Endothelial cell of umbilical vein (primary cell): ENCODE results near the gene MERTK. TPM values are rescaled to one million over a fixed set of nuclear protein-coding genes. Genes with fewer than 3 reads are reported as not detected.

Experiments
- BruUV-seq: library from RNA; stranded (reverse); fragments of 400-500 nt; replicated peaks from 2 replicates; lab custom pipeline; 2021; lab: Mats Ljungman, UMichigan
- CTCF ChIA-PET: fragments of 300-600, 350-600 bp; sonication (Branson Sonifier 250); formaldehyde crosslinking; loops from one replicate; lab custom pipeline; 2021; ENCODE audit warnings: antibody characterized with exemption, inconsistent platforms; lab: Charles Lee
- POLR2A ChIA-PET: fragments of 300-600, 350-600 bp; sonication (Branson Sonifier 250); formaldehyde crosslinking; loops from one replicate; lab custom pipeline; 2021; ENCODE audit warnings: antibody characterized with exemption, inconsistent platforms; lab: Charles Lee
- DNase-seq: peaks from one replicate; pipeline ENCODE4 v3.0.0-alpha.2; 2011; ENCODE audit warnings: low read depth, low spot score
- FAIRE-seq: peaks from 2 replicates; lab custom pipeline; 2011; peaks lifted over from hg19 to GRCh38; lab: Jason Lieb, UNC
- H2AFZ ChIP-seq: 2 replicates; pipeline ENCODE4 v1.6.0; 2012; ENCODE audit warnings: low read depth, low read length, control low read depth, inconsistent platforms
- H3K27ac ChIP-seq: 2 replicates; pipeline ENCODE4 v1.5.1; 2011; ENCODE audit warnings: low read depth, mild to moderate bottlenecking, control low read depth, low read length, moderate library complexity; ENCODE audit not compliant: insufficient read depth
- H3K27me3 ChIP-seq, 2 experiments: 2 replicates each; pipeline versions ENCODE4 v1.6.0 to v1.6.1; 2011; ENCODE audit warnings: low read length in 2 of 2, mixed read lengths in 1 of 2; ENCODE audit not compliant: control insufficient read depth in 2 of 2, insufficient read depth in 2 of 2
- H3K36me3 ChIP-seq, 2 experiments: 2 replicates in 1 of 2; 3 replicates in 1 of 2; pipeline ENCODE4 v1.5.1; 2011; ENCODE audit warnings: low read length in 2 of 2, mild to moderate bottlenecking in 1 of 2, moderate library complexity in 1 of 2; ENCODE audit not compliant: control insufficient read depth in 2 of 2, insufficient read depth in 2 of 2; ENCODE audit errors: extremely low read depth in 1 of 2
- H3K4me1 ChIP-seq: 3 replicates; pipeline ENCODE4 v1.5.1; 2011; ENCODE audit warnings: mild to moderate bottlenecking, low read length; ENCODE audit not compliant: control insufficient read depth, insufficient read depth; ENCODE audit errors: extremely low read depth
- H3K4me2 ChIP-seq: 2 replicates; pipeline ENCODE4 v1.6.1; 2011; ENCODE audit warnings: low read length, control low read depth, mixed read lengths; ENCODE audit not compliant: insufficient read depth
- H3K4me3 ChIP-seq, 3 experiments: fragments of 200-600 bp in 1 of 3; sonication (generic), shearing (Covaris generic) in 1 of 3; replicated peaks in 1 of 3; 2 replicates each; pipeline ENCODE4 v1.5.1; 2011 to 2016; ENCODE audit warnings: control low read depth in 3 of 3, low read length in 3 of 3, mild to moderate bottlenecking in 2 of 3, inconsistent platforms in 1 of 3, low read depth in 1 of 3, moderate library complexity in 1 of 3; ENCODE audit not compliant: insufficient read depth in 1 of 3
- H3K79me2 ChIP-seq: 2 replicates; pipeline ENCODE4 v1.6.0; 2012; ENCODE audit warnings: low read length, inconsistent platforms; ENCODE audit not compliant: control insufficient read depth, insufficient read depth
- H3K9ac ChIP-seq: replicated peaks from 2 replicates; pipeline ENCODE3; 2011; ENCODE audit warnings: low read length, control low read depth; ENCODE audit not compliant: insufficient read depth; ENCODE audit errors: extremely low read depth
- H3K9me1 ChIP-seq: replicated peaks from 3 replicates; pipeline ENCODE4 v1.6.0; 2011; ENCODE audit warnings: mild to moderate bottlenecking, low read length; ENCODE audit not compliant: control insufficient read depth, insufficient read depth; ENCODE audit errors: extremely low read depth
- H3K9me3 ChIP-seq: replicated peaks from 2 replicates; pipeline ENCODE4 v1.5.1; 2012; ENCODE audit warnings: low read length, inconsistent platforms; ENCODE audit not compliant: control insufficient read depth, insufficient read depth
- H4K20me1 ChIP-seq: replicated peaks from 2 replicates; pipeline ENCODE3; 2011; ENCODE audit warnings: mild to moderate bottlenecking, low read length; ENCODE audit not compliant: control insufficient read depth, insufficient read depth; ENCODE audit errors: extremely low read depth
- EZH2 ChIP-seq: IDR thresholded peaks from 2 replicates; pipeline ENCODE4 v1.6.1; 2012; ENCODE audit warnings: borderline replicate concordance, low read depth, mild to moderate bottlenecking, moderate library complexity, low read length, inconsistent platforms; ENCODE audit not compliant: severe bottlenecking
- FOS ChIP-seq: IDR thresholded peaks from 2 replicates; pipeline ENCODE4 v1.6.1; 2011; ENCODE audit warnings: mild to moderate bottlenecking, low read length, moderate library complexity, borderline replicate concordance; ENCODE audit not compliant: insufficient read depth
- GATA2 ChIP-seq: IDR thresholded peaks from 2 replicates; pipeline ENCODE4 v1.7.0; 2011; ENCODE audit warnings: low read depth, mild to moderate bottlenecking, moderate library complexity, mixed read lengths, low read length; ENCODE audit not compliant: insufficient read length, insufficient read depth
- JUN ChIP-seq: IDR thresholded peaks from 2 replicates; pipeline ENCODE4 v1.6.1; 2011; ENCODE audit warnings: borderline replicate concordance, low read depth; ENCODE audit not compliant: insufficient read length, insufficient read depth
- MYC ChIP-seq: IDR thresholded peaks from one replicate; pipeline ENCODE4 v1.6.1; 2011; ENCODE audit warnings: mild to moderate bottlenecking, low read depth, low read length
- POLR2A ChIP-seq: IDR thresholded peaks from 2 replicates; pipeline ENCODE4 v1.6.1; 2012; ENCODE audit warnings: low read depth, mild to moderate bottlenecking, control low read depth, low read length
- POLR2AphosphoS5 ChIP-seq: IDR thresholded peaks from 2 replicates; pipeline ENCODE4 v1.6.1; 2012; ENCODE audit warnings: low read depth, mild to moderate bottlenecking, control low read depth, low read length, moderate library complexity; ENCODE audit not compliant: insufficient read depth
- dilution Hi-C: fragments of 300-500 bp; cut with MboI; formaldehyde crosslinking; loops from one replicate; pipeline ENCODE4 v1.15.0; 2019; ENCODE audit warnings: low sequenced_read_pairs; ENCODE audit not compliant: extremely low pct_ligation_motif_present
- intact Hi-C: fragments of 100-400 bp; cut with micrococcal nuclease; formaldehyde crosslinking; loops from one replicate; pipeline ENCODE4 v1.10.0; 2022
- polyA plus RNA-seq, 4 experiments: library from polyadenylated mRNA; depleted of rRNA in 3 of 4; stranded (reverse) in 3 of 4; unstranded in 1 of 4; fragments of >200 nt; gene quantifications; 2 replicates each; pipeline versions ENCODE4 v1.2.1 to v1.2.3, GENCODE V29; 2011 to 2012; ENCODE audit warnings: missing spikeins in 1 of 4
- total RNA-seq: library from RNA; stranded (reverse); gene quantifications from 2 replicates; pipeline ENCODE4 v1.2.3, GENCODE V29; 2021
- TF ChIP-seq, protein P1 (sequence below): IDR thresholded peaks from 2 replicates; pipeline ENCODE4 v1.6.1; 2011; ENCODE audit not compliant: insufficient read depth, insufficient read length
- TF ChIP-seq, protein P2 (sequence below), 2 donors: IDR thresholded peaks; 1 replicate in 1 of 2; 2 replicates in 1 of 2; pipeline ENCODE4 v1.5.1; 2011; ENCODE audit warnings: low read length in 2 of 2, mild to moderate bottlenecking in 2 of 2, moderate library complexity in 2 of 2, control low read depth in 1 of 2, inconsistent platforms in 1 of 2, low read depth in 1 of 2; ENCODE audit not compliant: insufficient read depth in 1 of 2; ENCODE audit errors: extremely low read depth in 1 of 2

The MERTK gene
- total and polyA plus RNA-seq, 2 donors (not counting 3 experiments of a cell fraction or from before 2014, with no cell fraction given), result 37.3 to 39.6 TPM

DNA sequence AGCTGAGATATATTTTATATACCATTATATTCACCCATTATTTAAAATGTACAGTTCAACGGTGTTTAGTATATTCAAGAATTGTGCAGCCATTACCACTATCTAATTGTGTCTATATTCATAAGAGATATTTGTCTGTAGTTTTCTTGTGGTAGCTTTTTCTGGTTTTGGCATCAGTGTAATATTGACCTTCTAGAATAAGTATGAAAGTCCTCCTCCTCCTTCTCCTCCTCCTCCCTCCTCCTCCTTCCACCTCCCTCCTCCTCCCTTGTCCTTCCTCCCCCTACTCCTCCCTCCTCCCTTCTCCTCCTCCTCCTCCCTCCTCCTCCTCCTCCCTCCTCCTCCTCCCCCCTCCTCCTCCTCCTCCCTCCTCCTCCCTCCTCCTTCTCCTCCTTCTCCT, 72.0 kb downstream of the MERTK start:
- TF ChIP-seq MYC (no peak), GATA2 (no peak), EZH2 (no peak), POLR2AphosphoS5 (no peak), JUN (no peak), FOS (no peak)
- TF ChIP-seq, protein P1, sequence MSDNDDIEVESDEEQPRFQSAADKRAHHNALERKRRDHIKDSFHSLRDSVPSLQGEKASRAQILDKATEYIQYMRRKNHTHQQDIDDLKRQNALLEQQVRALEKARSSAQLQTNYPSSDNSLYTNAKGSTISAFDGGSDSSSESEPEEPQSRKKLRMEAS, result no peak
- Histone ChIP-seq H3K4me2 (no peak overlapping the region), H3K36me3 (peaks cover 2 to 14% of the 10 kb centered on the region in 2 experiments), H3K27ac (no peak overlapping the region), H2AFZ (no peak overlapping the region), H3K27me3 (no peaks in the 10 kb centered on the region), H3K4me1 (peaks cover 44% of the 10 kb centered on the region), H4K20me1 (no peaks in the 10 kb centered on the region), H3K9me1 (no peaks in the 10 kb centered on the region), H3K4me3 (no peak overlapping the region), H3K9me3 (no peaks in the 10 kb centered on the region), H3K9ac (no peak overlapping the region), H3K79me2 (no peaks in the 10 kb centered on the region)
- POLR2A ChIA-PET, result no interaction called here
- intact Hi-C loops (no loop called here), dilution Hi-C loops (no loop called here)
- no peak for DNase-seq
- no TSS peak for BruUV-seq
- CTCF ChIA-PET, result interaction anchor here (0.8 to 1.4 kb wide), 2 partner anchors 9 to 70 kb away, joined by 3 read pairs; no protein-coding TSS in a partner anchor
- no peak for FAIRE-seq

DNA sequence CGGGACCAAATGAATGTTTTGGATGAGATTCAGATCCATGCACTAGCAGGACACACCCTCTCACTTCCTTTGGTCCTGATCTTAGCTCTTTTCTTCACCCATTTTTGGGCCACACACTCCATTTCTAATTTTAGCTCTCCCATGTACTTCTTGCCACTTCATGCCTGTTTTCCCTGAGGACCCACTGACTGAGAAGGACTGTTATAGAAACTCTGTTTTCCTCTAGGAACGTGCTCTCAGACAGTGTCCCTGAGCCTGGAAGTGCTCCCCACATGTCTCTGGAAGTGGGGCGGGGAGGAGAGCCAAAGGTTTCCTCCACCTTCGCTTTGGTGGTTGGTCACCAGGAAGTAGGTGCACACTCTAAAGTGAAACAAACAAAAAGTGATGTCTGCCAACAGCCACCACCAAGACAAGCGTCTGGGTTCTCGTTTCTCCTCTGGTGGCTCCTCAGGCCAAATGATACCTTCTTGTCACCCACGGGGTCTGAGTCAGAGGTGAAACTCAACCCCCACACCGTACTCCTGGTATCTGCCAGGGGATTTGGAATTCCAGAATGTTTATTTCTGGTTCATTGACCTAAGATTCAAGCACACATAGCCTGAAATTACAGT, 74.7 kb downstream of the MERTK start:
- Histone ChIP-seq H3K27me3 (no peaks in the 10 kb centered on the region), H3K9ac (no peak overlapping the region), H2AFZ (no peak overlapping the region), H3K4me2 (no peak overlapping the region), H3K27ac (peak overlapping the region; percentile 23), H3K9me1 (no peaks in the 10 kb centered on the region), H3K9me3 (no peaks in the 10 kb centered on the region), H3K36me3 (peaks cover 8 to 12% of the 10 kb centered on the region in 2 experiments), H3K79me2 (no peaks in the 10 kb centered on the region), H3K4me1 (peaks cover 38% of the 10 kb centered on the region), H4K20me1 (no peaks in the 10 kb centered on the region), H3K4me3 (no peak overlapping the region)
- DNase-seq (no peak), FAIRE-seq (no peak)
- intact Hi-C loops, result no loop called here
- dilution Hi-C loops, result no loop called here
- CTCF ChIA-PET, result interaction anchor here (1.0 kb wide), 2 partner anchors 72 to 75 kb away, joined by 3 read pairs; no protein-coding TSS in a partner anchor
- TF ChIP-seq MYC (no peak), FOS (no peak), POLR2A (no peak), POLR2AphosphoS5 (no peak), EZH2 (no peak), GATA2 (no peak), JUN (no peak)
- TF ChIP-seq, protein P2, sequence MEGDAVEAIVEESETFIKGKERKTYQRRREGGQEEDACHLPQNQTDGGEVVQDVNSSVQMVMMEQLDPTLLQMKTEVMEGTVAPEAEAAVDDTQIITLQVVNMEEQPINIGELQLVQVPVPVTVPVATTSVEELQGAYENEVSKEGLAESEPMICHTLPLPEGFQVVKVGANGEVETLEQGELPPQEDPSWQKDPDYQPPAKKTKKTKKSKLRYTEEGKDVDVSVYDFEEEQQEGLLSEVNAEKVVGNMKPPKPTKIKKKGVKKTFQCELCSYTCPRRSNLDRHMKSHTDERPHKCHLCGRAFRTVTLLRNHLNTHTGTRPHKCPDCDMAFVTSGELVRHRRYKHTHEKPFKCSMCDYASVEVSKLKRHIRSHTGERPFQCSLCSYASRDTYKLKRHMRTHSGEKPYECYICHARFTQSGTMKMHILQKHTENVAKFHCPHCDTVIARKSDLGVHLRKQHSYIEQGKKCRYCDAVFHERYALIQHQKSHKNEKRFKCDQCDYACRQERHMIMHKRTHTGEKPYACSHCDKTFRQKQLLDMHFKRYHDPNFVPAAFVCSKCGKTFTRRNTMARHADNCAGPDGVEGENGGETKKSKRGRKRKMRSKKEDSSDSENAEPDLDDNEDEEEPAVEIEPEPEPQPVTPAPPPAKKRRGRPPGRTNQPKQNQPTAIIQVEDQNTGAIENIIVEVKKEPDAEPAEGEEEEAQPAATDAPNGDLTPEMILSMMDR (IDR thresholded peaks at IDR 0.05; ENCODE audit: extremely low read depth in 1 of 2, insufficient read depth in 1 of 2, low read depth in 1 of 2, low read length in 2 of 2), result no peak
- TF ChIP-seq, protein P1, result no peak
- no TSS peak for BruUV-seq
- POLR2A ChIA-PET, result no interaction called here
